Chondrocyte (in vitro differentiated cells): ENCODE measurements around the gene TMEM45B. TPM values are rescaled to one million over a fixed set of nuclear protein-coding genes. Genes with fewer than 3 reads are reported as not detected.
"Not testable (repeated sequence)": the region's sequence is repeated elsewhere in the genome, so short reads cannot be mapped to it uniquely, and the experiment has no call there.

Source experiments
- DNase-seq: peaks from one replicate; pipeline ENCODE4 v3.0.0; 2021; ENCODE audit warnings: mixed read lengths, low spot score
- H3K27ac Mint-ChIP-seq: one replicate; pipeline ENCODE4 v1.8.0; 2021; ENCODE audit warnings: mild to moderate bottlenecking, moderate library complexity, mixed read lengths; ENCODE audit not compliant: unreplicated experiment
- H3K27me3 Mint-ChIP-seq: 2 replicates; pipeline ENCODE4 v1.8.0; 2021; ENCODE audit warnings: low read depth, mixed read lengths
- H3K36me3 Mint-ChIP-seq: 2 replicates; pipeline ENCODE4 v1.8.0; 2021; ENCODE audit warnings: low read depth, mixed read lengths
- H3K4me1 Mint-ChIP-seq: 2 replicates; pipeline ENCODE4 v1.8.0; 2021; ENCODE audit warnings: low read depth, mild to moderate bottlenecking, mixed read lengths
- H3K4me3 Mint-ChIP-seq: one replicate; pipeline ENCODE4 v1.8.0; 2021; ENCODE audit warnings: mild to moderate bottlenecking, moderate library complexity, mixed read lengths; ENCODE audit not compliant: unreplicated experiment
- H3K9me3 Mint-ChIP-seq: 2 replicates; pipeline ENCODE4 v1.8.0; 2021; ENCODE audit warnings: low read depth, mixed read lengths
- CTCF ChIP-seq: fragments of 200-600 bp; sonication (generic); IDR thresholded peaks from 2 replicates; pipeline ENCODE4 v1.5.0; 2021; ENCODE audit warnings: antibody characterized with exemption, mild to moderate bottlenecking, moderate library complexity
- total RNA-seq: library from RNA; stranded (reverse); gene quantifications from 3 replicates; pipeline ENCODE4 v1.2.1, GENCODE V29; 2021

TMEM45B gene
- total RNA-seq, 1 donor from 2014 or later: not detected

- Mint-ChIP-seq H3K9me3 (peaks cover 6% of the 10 kb centered on the region), H3K27ac (no peak overlapping the region), H3K36me3 (no peaks in the 10 kb centered on the region), H3K27me3 (peaks cover 45% of the 10 kb centered on the region), H3K4me1 (peaks cover 10% of the 10 kb centered on the region), H3K4me3 (no peak overlapping the region)
- no peak for TF ChIP-seq CTCF
- DNase-seq: no peak
Measured at GRCh38 chr11:129813231-129813791, 2.3 kb upstream of the TMEM45B start.

- DNase-seq: no peak
- no peak overlapping the region for H3K27ac Mint-ChIP-seq
- peaks cover 20% of the 10 kb centered on the region for H3K4me1 Mint-ChIP-seq
- H3K36me3 Mint-ChIP-seq: no peaks in the 10 kb centered on the region
- H3K4me3 Mint-ChIP-seq: no peak overlapping the region
- peaks cover under 1% of the 10 kb centered on the region for H3K9me3 Mint-ChIP-seq
- peaks cover 43% of the 10 kb centered on the region for H3K27me3 Mint-ChIP-seq
- no peak for TF ChIP-seq CTCF
Measured at GRCh38 chr11:129814244-129815014, 1.2 kb upstream of the TMEM45B start.

GRCh38 chr11:129817534-129818051 is 1.9 kb downstream of the TMEM45B start:
- H3K4me1 Mint-ChIP-seq: peaks cover 20% of the 10 kb centered on the region
- no peaks in the 10 kb centered on the region for H3K9me3 Mint-ChIP-seq
- no peak for TF ChIP-seq CTCF
- no peak for DNase-seq
- H3K36me3 Mint-ChIP-seq: no peaks in the 10 kb centered on the region
- H3K27me3 Mint-ChIP-seq: peaks cover 34% of the 10 kb centered on the region
- H3K4me3 Mint-ChIP-seq: no peak overlapping the region
- no peak overlapping the region for H3K27ac Mint-ChIP-seq

GRCh38 chr11:129818236-129818635 is 2.6 kb downstream of the TMEM45B start:
- H3K9me3 Mint-ChIP-seq, H3K4me3 Mint-ChIP-seq, H3K27ac Mint-ChIP-seq, DNase-seq, H3K36me3 Mint-ChIP-seq: not testable (repeated sequence)
- peaks cover 20% of the 10 kb centered on the region for H3K4me1 Mint-ChIP-seq
- H3K27me3 Mint-ChIP-seq: peaks cover 31% of the 10 kb centered on the region

GRCh38 chr11:129819237-129819636 is 3.6 kb downstream of the TMEM45B start:
- Mint-ChIP-seq H3K27ac (no peak overlapping the region), H3K36me3 (no peaks in the 10 kb centered on the region), H3K4me1 (peaks cover 20% of the 10 kb centered on the region), H3K9me3 (no peaks in the 10 kb centered on the region), H3K4me3 (no peak overlapping the region), H3K27me3 (peaks cover 26% of the 10 kb centered on the region)
- no peak for DNase-seq
- TF ChIP-seq CTCF: no peak

GRCh38 chr11:129820228-129820627 is 4.6 kb downstream of the TMEM45B start:
- not testable (repeated sequence) for H3K4me3 Mint-ChIP-seq, DNase-seq, H3K9me3 Mint-ChIP-seq, H3K36me3 Mint-ChIP-seq, H3K27ac Mint-ChIP-seq
- peaks cover 16% of the 10 kb centered on the region for H3K27me3 Mint-ChIP-seq
- H3K4me1 Mint-ChIP-seq: peaks cover 20% of the 10 kb centered on the region

- not testable (repeated sequence) for DNase-seq, H3K4me3 Mint-ChIP-seq, H3K27me3 Mint-ChIP-seq, H3K36me3 Mint-ChIP-seq, H3K9me3 Mint-ChIP-seq, H3K27ac Mint-ChIP-seq
- peaks cover 15% of the 10 kb centered on the region for H3K4me1 Mint-ChIP-seq
Measured at GRCh38 chr11:129823281-129823680, 7.6 kb downstream of the TMEM45B start.

- peaks cover 12% of the 10 kb centered on the region for H3K4me1 Mint-ChIP-seq
- H3K9me3 Mint-ChIP-seq, H3K27ac Mint-ChIP-seq, DNase-seq, H3K27me3 Mint-ChIP-seq, H3K4me3 Mint-ChIP-seq, H3K36me3 Mint-ChIP-seq: not testable (repeated sequence)
Measured at GRCh38 chr11:129823799-129824198, 8.2 kb downstream of the TMEM45B start.
